GM19238 (cell line): ENCODE measurements around the gene EYA2.
"Not testable (repeated sequence)": the region's sequence is repeated elsewhere in the genome, so short reads cannot be mapped to it uniquely, and the experiment has no call there.

ENCODE experiments used
- DNase-seq: peaks from one replicate; pipeline ENCODE4 v3.0.0; 2011; ENCODE audit warnings: low spot score; ENCODE audit not compliant: insufficient read length

The EYA2 gene

DNA sequence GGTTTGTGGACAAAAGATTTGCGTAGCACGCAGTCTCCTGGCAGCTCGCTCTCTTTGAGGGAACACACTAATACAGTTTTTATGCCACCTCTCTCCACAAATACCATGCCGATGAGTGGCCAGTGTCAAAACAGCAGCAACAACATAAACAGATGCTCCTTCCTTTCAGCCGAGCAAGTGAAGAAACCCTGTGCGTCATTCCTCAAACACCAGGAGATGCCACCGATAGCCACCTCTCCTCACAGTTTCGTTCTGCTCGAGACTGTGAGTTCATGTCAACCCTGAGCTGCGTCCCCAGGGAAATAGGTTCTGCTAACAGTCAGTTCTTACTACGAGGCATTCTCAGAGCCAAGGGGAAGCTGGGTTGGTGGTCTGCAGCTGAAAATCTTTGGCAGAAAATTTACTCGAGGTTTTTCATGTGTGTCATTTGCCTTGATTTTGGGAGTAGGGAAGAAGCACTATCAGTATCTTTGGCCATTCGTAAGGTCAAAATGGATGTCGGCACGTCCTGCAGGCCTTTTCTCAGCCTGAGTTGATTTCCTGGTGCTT is 59.9 kb downstream of the EYA2 start:
- DNase-seq = no peak

DNA sequence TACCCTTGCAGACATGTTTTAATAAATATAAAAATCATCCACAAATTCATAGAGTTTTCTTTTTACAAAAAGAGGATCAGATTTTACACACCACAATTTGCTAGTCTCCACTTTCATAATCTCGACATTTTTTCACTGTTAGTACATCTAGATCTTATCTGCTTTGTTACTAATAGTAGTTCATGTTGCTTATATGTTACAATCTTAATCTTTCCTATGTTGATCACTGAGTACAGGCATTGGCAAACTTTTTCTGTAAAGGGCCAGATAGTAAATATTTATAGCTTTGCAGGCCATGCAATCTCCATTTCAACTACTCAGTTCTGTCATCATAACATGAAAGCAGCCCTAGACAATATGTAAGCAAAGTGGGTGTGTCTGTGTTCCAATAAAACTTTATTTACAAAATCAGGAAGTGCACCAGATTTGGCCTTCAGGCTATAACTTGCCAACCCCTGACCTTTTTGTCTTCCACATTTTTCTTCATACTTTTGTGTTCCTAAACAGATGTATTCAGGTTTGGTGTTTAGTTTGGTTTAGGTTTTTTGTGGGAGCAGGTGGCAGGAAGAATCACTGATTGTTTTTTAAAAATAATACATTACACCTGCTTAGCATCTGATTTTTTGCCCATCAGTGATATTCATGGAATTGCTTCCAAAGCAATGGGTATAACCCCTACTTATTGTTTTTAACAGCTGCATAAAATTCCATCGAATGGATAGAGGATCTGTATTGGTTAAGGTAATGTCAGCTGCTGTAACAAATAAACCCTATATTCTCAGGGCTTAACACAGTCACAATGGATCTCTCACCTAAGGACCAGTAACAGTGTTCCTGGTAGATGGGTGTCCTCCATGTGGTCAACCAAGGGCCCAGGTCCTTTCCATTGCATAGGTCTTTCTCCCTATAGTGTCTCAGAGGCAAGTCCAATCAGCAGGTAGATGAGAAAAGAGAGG is 61.2 kb downstream of the EYA2 start:
- DNase-seq = no peak

DNA sequence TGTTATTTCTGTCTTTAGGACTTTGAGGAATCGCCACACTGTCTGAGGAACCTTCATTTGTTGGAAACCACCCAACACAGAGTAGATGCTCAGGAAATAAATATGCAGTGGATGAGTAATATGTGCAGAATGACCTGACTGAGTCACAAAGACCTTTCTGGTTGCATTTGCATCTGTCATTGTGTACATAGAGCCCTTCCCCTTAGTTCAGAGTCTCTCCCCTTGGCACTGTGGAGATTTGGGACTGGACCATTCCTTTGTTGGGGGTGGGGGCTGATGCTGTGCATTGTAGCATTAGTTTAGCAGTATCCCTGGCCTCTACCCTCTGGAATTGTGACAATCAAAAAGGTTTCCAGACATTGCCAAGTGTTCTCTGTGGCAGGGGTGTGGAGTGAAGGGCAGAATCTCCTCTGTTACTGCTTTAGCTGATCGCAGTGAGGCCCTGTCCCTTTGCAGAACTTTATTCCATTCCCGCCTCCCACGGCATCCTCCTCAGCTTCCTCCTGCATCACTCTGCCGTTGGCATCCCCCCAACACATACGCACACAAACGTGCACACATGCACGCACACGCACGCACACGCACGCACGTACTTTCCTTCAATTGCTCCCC is 64.5 kb downstream of the EYA2 start:
- DNase-seq = no peak

DNA sequence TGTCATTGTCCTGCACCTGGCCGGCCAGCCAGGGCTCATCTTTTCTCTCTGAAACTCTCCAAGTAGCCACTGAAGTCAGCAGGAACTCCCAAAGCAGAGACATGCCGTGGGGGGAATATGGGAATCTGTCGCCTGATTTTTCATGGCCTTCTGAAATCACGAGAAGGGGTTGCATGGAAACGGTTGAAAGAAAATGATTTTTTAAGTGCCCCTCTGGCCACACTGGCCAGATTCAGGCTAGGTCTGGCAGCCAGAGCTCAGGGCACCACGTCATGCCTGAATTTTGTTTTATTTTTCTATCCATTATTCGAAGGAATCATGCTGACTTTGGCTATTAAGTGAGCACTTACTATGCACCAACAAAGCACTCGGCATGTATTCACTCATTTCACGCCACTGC is 65.2 kb downstream of the EYA2 start:
- DNase-seq = no peak

DNA sequence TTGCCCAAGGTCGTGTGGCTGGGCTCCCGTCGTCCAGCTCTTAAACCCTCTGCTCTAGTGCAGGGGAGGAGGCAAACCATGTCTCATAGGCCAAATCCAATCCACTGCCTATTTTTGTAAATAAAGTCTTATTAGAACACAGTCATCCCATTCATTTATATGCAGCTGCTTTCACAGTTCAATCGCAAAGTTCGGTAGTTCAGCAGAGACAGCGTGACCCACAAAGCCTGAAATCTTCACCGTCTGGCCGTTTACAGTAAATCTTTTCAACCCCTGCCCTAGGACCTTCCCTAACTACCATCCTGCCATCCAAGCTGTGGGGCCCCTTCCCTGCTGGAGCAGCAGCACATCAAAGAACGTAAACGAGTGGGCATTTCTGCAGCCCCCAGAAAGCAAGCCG is 65.9 kb downstream of the EYA2 start:
- no peak for DNase-seq

DNA sequence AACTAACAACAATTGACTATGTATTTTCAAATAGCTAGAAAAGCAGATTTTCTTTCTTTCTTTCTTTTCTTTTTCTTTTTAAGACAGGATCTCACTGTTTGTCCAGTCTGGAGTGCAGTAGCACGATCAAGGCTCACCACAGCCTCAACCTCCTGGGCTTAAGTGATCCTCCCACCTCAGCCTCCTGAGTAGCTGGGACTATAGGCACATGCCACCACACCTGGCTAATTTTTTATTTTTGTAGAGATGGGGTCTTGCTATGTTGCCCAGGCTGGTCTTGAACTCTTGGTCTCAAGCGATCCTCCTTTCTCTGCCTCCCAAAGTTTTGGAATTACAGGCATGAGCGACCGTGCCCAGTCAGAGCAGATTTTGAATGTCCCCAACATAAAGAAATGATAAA is 67.3 kb downstream of the EYA2 start:
- DNase-seq = not testable (repeated sequence)

DNA sequence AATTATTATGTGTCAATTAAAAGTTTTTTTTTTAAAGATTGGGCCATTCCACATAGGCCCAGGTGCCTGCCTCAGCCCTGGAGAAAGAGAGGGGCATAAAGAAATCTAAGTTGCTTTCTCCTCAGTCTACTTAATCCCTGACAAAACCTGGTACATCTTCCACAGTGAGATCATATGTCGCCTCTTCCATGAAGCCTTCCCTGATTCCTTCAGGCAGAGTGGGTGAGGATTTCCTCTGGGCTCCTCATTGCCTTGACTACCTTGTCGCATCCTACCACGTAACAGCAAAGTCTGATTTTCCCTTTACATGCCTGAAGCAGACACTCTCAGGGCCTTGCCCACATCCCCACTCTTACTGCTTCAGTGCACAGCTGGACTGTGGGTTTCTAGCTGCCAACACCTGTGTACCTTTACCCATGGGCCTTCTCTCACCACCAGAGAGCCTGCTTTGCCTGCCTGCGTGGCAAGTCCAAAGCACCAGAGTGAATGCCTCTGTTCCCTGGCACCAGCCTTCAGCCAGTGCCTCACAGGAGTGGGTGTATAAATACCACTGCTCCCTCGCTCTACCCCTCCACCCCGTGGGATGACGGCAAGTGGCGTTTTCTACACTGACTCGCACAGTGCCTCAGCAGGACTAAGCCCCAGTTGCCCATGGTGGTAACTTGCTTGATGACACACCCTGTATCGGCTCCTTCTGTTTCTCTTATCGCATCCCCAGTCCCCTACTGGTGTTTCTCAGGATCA is 68.0 kb downstream of the EYA2 start:
- no peak for DNase-seq

DNA sequence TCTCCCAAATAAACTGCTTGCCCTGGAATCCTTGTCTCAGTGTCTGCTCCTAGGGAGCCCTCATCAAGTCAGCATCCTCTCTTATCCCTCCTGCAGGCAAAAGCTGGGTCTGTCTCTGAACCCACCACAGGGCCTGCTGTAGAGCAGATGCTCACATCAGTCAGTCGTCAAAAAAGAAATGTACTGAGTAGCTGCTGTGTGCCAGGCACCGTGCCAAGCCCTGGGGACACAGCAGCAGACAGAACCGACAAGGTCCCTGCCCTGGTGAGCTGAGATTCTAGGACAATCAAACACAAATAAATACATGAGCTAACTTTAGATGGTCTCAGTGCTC is 68.5 kb downstream of the EYA2 start:
- DNase-seq = no peak

DNA sequence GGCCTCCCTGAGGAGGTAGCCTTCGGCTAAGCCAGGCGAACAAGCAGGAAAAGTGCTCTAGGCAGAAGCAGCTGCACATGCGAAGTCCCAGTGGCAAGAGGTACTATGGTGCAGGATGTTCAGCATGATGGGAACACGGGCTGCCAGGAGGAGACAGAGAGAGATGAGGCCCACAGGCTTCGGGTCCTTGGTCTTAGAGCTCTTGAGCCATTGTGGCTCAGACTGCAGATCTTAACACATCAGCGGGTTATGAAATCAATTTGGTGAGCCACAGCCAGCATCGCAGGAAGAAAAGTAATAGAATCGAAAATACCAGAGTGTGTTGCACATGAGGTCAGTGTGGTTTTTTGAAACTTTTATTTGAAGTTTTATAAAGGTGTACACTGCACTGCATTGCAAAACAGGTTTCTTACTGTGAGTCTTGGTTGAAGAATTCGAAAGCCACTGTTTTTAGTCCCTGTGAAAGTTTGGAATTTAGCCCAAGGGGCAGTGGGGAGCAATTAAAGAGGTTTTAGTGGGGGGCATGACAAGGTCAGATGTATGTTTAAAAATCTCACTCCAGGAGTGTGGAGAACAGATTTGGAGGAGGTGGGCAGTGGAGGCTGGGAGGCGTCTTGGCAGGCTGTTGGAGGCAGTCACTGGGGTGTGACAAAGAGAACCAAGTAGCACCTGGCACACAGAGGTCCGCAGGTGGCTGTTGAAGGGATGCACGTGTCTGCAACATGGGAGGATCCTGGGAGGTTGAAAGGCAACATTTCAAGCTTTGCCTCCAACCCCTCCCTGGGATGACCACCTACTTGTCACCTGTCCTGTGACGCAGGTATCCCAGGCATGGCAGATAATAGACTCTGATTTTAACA is 69.3 kb downstream of the EYA2 start:
- no peak for DNase-seq

DNA sequence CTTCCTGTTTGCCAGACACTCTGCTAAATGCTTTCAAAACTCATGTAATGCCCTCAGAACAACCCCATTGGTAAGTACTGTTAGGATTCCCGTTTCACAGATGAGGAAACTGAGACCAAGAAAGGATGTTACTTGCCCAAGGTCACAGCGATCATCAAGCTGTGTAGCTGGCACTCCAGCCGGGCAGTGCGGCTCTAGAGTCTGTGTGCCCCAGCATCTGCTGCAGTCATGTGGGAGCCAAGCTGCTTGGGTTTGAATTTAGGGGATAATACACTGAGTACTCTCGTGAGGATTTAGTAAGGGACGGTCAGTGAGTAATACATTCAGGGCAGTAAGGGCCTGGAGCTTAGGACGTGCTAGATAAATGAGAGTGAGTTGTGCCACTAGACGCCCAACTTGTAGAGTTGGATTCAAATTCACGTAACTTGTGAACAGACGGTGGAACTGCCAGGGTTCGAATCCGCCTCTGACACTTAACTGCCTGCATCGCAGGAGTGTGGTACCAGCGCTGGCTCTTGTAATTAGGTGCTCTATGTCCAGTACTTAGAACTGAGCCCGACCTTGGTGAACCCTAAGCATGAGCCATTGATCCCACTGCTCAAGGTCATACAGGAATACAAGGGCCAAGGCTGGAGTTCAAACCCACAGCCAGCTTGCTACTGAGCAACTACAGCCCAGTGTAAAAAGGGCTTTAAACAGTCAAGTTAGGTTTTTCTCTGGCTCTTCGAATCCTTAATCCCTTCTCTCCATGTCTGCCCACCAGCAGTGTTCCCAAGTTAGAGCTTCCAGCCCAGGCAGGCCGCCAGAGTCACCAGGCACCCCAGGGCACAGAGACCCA is 70.2 kb downstream of the EYA2 start:
- no peak for DNase-seq

DNA sequence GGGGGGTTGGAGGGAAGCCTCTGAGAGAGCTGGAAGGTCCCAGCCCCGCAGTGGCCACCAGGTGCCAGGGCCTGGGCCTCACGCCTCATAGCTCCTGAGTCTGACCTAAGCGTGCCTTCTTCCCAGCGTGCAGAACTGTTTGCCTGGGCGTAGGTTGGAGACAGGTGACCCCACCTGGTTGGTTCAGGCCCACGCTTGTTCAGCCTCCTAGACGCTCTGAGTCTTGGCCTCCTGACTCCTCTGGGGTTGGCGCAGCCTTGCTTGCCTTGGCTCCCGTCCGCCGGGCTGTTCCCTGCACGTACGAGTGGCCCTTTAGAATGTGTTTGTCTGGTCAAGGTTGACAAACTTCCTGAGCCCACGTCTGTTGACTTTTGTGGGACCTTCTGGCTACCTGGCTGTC is 70.8 kb downstream of the EYA2 start:
- no peak for DNase-seq

DNA sequence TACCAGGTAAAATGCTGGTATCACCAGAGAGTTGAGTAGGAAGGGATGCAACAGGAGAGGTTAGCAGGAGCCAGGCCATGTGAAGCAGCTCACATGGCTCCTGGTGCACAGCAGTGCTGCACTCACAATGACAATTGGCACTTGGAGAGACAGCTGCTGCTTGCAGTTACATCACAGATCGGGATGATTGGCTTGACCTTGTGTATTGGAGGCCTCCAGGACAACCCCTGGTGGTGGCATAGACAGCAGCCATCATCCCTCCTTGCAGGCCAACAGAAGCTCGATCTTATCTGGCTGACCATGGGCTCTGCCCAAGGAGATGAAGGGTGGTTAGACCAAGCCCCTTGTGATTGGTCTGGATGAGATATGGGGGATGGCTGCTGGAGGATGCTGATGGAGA is 73.0 kb downstream of the EYA2 start:
- DNase-seq = no peak

DNA sequence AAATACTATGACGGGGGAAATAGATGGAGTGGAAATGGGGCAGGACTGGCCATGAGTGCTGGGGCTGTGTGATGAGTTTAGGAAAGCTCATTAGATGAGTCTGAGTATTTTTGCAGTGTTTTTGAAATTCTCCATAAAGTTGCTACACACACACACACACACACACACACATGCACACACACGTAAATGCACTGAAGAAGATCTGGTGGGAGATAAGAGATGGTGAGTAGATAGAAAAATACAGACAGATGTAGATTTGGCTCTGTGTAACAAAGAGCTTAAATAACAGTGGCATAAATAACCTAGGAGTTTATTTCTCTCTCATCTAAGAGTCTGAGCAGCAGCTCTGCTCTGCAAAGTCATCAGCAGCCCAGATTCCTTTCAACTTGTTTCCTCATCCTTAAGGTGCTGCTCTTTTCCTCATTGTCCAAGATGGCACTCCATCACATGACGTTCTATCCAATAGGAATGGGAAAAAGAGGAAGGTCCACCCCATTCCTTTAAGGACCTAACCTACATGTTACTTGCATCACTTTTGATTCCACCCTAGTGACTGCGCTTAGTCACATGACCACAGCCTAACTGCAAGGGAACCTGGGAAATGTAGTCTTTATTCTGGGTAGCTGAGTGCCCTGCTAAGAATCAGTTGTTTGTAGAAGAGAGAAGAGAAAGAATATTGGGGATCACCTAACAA is 76.4 kb downstream of the EYA2 start:
- no peak for DNase-seq

DNA sequence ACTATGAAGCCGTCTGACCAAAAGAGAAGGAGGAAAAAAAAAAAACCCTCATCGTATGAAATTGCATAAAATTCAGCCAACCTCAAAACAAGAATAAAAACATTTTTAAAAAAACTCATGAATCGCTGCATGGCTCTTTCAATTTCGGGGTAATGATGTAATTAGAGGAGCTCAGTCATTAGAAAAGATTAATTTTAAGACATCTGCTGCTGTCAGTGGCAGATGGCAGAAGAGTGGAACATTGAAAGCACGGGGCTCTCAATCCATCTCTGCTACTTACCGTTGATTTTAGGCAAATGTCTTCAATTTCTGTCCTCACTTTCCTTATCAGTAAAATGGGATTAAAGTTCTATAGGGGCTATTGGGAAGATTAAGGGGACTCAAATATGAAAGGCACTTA is 79.1 kb downstream of the EYA2 start:
- DNase-seq = no peak

DNA sequence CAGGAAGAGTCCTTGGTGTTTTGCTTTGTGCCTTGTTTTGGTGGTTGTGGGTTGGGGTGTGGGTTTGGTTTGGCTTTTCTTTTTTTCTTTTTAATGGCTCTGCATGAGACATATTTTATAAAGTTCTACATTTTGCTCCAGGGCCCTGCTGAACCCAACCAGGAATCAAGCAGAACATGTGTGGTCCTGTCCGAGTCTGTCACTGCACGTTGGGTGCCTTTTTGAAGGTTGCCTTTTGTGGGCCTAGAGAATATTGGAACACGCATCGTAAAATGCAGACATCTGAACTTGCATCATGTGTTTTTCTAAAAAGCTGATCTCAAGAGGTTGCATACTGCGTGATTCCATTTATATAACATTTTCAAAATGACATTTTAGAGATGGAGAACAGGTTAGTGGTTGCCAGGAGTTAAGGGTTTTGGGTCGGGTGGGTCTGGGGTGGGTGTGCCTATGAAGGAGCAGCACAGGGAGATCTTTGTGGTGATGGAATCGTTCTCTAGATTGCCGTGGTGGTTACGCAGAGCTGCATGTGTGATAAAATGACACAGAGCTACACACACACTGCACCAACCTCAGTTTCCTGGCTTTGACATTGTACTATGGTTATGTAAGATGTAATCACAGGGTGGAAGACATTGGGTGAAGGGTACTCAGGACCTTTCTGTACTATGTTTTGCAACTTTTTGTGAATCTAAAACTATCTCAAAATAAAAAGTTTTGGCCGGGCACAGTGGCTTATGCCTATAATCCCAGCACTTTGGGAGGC is 80.2 kb downstream of the EYA2 start:
- DNase-seq = no peak

DNA sequence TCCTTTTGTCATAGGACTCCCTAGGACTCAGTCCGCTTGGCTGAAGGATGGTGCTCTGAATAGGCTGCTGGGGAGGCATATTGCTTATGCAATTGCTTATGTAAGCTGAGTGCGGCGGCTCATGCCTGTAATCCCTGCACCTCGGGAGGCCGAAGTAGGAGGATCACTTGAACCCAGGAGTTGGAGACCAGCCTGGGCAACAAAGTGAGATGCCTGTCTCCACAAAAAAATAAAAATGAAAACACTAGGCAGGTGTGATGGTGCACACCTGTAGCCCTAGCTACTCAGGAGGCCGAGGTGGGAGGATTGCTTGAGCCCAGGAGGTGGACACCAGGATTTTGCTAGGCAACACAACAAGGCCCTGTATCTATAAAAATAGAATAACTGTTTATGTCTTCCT is 81.3 kb downstream of the EYA2 start:
- DNase-seq = no peak

DNA sequence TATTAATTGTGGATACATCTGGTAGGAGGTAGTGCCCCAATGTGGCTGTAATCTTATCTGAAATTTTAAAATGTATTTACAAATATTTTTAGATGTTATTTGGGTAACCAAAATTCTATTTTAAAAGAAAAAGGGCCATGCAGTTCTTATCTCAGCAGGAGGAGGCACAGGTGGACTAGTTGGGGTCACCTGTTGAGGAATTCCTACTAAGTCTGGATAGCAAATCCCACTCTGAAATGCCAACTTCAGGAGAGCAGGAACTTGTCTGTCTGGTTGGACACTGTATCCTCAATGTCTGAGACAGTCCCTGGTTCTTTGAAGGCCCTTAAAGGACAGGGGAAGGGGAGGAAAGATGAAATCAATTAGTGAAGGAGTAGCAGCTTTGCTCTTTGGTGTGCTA is 82.6 kb downstream of the EYA2 start:
- DNase-seq = no peak

DNA sequence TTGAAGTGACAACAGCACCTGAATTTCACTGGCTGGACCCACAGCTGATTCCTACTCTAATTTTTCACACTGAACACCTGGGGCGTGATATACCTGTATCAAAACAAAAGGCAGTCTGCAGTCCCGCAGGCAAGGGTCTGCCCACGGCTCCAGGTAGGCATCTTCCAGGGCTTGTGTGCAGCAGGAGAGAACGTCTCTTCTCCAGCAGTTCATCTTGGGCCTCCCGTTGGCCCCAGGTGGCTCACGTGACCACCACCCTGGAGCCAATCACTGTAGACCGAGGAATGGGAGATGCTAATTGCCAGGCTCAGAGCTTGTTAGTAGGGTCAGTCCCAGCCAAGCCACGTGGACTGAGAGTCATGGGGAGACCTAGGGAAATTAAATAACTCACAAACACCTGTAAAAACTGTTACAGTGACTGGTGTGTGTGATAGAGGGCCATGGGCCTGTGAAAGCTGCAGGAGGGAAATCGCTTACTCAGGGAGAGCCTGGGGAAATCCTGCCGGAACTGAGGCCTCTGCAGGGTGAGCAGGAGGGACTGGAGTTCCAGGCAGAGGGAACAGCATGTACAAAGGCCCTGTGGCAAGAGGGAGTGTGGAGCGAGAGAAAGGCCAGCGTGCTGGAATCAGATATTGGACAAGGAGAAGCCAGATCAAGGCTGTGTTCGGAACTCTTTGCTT is 83.4 kb downstream of the EYA2 start:
- no peak for DNase-seq
